SKM-1 (cell line): Measurements from ENCODE around the gene FIGNL1.

Experiments used
- DNase-seq: peaks from one replicate; lab custom pipeline; 2025; ENCODE audit not compliant: unreplicated experiment; lab: John Stamatoyannopoulos, UW

Gene FIGNL1

GRCh38 chr7:50397971-50398324, 52.2 kb downstream of the FIGNL1 start:
- DNase-seq = no peak

DNA sequence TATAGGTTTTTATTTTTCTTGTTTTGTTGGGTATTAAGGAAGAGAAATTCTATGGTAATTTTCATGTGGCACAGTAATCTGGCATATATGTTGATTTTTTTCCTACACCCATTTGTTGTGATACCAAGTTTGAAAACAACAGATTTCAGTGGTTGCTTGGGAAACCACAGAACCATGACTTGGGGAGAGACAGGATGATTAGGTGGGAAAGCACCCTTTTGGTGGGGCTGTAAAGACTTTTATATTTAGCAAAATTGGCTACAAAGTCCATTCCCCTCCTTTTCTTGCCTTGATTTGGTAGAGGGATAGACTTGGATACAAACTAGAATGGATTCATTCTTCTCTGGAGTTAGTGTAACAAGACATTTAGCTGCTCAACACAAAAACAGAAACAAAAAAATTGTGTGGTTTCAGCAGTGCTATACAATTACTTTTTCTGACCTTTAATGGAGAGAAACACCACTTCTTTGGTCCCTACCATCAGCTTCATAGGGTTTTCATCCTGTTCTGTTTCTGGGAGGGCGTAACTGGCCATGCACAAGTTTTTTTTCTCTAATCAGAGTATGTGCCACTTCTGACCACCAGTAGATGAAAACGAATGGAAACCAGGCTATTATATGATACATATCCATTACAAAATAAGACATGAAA, 52.7 kb downstream of the FIGNL1 start:
- DNase-seq = no peak

GRCh38 chr7:50396856-50397255, 53.3 kb downstream of the FIGNL1 start:
- DNase-seq = no peak

- no peak for DNase-seq
Observed at GRCh38 chr7:50394315-50394714, 55.8 kb downstream of the FIGNL1 start.
